Mammary microvascular endothelial cell (primary cell): ENCODE data around the gene PSMB3. TPM values are rescaled to one million over a fixed set of nuclear protein-coding genes. Genes with fewer than 3 reads are reported as not detected.

Source experiments
- total RNA-seq: library from RNA; depleted of rRNA; stranded (reverse); fragments of >200 nt; gene quantifications from 2 replicates; pipeline ENCODE4 v1.2.3, GENCODE V29; 2015

The PSMB3 gene
- 314 and 374 TPM in 2 replicates for total RNA-seq

DNA sequence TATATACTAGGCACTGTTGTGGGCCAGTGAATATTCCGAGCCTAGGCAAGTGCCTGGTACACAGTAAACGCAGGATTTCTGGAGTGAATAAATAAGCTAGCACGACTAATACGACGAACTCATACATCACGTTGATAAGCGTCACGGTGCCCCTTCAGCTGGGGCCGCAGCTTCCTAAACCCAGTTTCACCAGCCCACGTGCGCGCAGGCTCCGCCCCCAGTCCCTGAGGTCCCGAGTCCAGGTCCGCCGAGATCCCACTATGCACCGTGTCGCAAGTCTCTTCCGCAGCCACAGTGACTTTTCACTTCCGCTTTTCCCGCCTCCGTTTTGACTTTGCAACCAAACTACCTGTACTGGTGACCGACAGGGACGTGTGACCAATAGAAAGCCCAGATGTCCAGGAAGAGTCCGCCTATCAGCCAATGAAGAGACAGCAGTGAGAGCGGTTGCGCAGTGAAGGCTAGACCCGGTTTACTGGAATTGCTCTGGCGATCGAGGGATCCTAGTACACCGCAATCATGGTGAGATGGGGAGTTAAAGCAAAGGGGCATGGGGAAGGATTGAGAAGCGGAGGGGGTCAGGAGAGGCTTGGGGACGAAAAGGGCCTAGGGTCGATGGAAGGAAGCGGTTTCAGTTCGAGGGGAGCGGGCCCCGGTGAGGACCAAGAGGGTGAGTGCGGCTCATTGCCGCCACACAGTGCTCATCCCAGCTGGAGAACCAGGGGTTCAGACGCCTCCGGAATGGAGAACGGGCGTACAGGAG, at the start of gene PSMB3:
Gene PSMB3, plus strand, starts transcription at position 434 of the 763 bp plus-strand sequence. Its CDS starts 86 bp downstream, at position 520.

DNA sequence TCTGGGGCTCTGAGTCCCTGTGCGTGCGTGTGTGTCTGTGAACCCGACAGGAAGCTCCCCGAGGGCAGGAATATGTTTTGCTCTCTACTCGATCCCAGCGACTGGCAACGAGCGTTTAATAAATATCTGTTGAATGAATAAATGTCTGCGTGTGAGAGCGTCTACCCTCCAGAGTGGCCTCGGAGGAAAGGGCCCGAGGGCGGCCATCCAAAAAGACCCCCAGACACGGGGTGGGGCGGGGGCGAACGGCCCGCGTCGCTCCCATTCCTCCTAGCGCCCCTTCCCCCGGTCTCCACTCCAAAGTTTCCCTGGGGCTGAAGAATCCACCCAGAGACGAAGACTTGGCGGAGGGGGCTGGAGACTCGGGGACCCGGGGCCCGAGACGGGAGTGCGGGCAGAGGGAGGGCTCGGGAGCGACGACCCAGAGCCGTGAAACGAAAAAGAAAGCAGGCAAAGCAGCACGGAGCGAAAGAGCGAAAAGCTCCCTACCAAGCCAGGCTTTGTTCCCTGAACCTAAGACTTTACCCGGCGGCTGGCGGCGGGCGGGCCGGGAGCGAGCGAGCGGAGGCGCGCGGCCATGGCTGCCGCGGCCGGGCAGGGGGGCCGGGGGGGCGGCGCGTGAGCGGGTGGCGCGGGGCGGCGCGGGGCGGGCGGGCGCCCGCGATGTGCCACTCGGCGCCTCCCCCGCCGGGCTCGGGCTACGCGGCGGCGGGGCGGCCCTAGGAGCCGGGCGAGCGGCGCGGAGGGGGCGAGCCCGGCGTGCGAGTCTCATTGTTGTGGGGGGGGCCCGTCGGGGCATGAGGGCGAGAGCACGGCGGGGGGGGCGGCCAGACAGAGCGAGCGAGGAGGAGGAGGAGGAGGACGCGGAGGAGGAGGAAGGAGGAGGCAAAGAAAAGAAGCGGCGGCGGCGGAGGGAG, 47.7 kb upstream of the PSMB3 start, which contains the start of gene MLLT6:
Gene MLLT6, plus strand, starts transcription at position 668 of the 917 bp plus-strand sequence. CDS start 360 bp downstream, outside the sequence.

DNA sequence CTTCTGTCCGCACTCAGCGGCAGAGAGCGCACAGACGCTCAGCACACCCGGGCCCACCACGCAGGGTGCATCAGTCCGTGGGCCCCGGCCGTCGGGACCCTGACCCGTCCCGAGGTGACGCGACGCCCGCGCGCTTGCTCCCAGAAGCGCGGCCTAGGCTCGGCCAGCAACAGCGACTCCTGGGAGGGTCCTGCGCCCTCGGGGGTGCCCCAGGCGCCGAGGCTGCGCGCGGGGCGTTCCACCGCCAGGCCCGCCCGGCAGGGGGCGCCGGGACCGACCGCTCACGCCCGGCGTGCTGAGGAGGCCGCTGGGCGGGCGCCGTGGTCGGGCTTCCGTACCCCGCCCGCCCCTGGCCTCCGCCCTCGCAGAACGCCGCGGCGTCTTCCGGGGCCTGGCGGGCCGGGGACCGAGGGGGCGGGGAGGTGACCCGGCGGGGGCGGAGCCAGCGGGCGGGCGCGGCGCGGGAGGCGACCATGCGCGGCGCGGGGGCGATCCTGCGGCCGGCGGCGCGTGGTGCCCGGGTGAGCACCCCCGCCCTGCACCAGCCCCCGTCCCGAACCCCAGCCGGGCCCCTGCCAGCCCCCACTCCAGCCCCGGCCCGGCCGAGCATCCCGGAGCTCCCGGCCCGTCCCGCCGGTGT, 22.5 kb upstream of the PSMB3 start, which contains the start of gene CISD3:
Gene CISD3, plus strand, starts transcription at position 456 of the 640 bp plus-strand sequence. Its CDS starts 18 bp downstream, at position 474.

DNA sequence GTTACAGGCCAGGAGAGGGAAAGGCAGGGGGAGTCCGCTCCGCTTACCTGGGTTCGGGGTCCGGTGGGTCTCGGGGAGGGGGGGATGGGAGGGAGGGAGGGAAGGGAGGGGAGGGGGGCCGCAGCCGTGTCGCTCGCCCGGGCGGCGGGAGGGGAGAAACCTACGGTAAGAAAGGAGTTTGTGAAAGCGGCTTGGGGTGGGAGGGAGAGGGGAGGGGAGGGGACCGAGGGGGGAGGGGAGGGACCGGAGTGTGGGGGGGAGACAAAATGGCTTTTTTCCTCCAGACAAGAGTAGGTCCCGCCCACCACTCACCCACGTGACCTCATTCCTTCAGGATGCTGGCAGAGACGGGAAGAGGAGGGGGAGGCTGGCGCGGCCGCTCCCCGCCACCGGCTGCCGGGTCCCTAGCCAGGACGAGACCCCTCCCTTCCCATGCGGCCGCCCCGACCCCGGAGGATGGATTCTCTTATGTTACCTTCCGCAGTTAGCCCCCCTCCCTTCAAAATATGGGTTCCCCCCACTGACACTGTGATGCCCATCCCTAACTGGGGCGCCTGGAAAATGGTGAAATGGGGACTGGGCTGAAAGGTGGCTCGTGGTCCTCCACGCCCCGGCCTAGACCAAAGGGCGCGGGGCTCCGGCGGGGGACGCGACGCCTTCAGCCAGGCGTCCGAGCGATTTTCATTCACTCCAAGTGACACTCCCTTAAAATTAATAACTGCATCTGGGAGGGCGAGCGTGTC, 4.2 kb upstream of the PSMB3 start, which contains the start of gene PCGF2:
Gene PCGF2, minus strand, starts transcription at position 188 of the 743 bp plus-strand sequence. CDS start 7,934 bp downstream, outside the sequence.

GRCh38 chr17:38799501-38800236, 47.1 kb downstream of the PSMB3 start, which contains the start of gene PIP4K2B:
PIP4K2B (minus strand) TSS chr17:38799556; CDS start chr17:38799424, 132 bp downstream.

Other genes with a start within 250 kb of the PSMB3 start
- gene SRCIN1, start 146.8 kb upstream of the PSMB3 start, total RNA-seq: 0.80 TPM in 1 of 2 replicates, not detected in the other
- 1.4 and 2.1 TPM in 2 replicates for gene EPOP, start 77.8 kb upstream of the PSMB3 start, total RNA-seq
- gene MLLT6, start 47.5 kb upstream of the PSMB3 start, total RNA-seq: 15.7 and 16.5 TPM in 2 replicates
- gene CISD3, start 22.4 kb upstream of the PSMB3 start, total RNA-seq: 11.6 and 14.1 TPM in 2 replicates
- 9.7 and 14.5 TPM in 2 replicates for gene PCGF2, start 4.4 kb upstream of the PSMB3 start, total RNA-seq
- gene PIP4K2B, start 46.8 kb downstream of the PSMB3 start, total RNA-seq: 34.8 and 44.5 TPM in 2 replicates
- 7.6 and 10.5 TPM in 2 replicates for gene CWC25, start 72.6 kb downstream of the PSMB3 start, total RNA-seq
- gene RPL23, start 101.0 kb downstream of the PSMB3 start, total RNA-seq: 1,203 and 1,276 TPM in 2 replicates
- gene LASP1, start 117.3 kb downstream of the PSMB3 start, total RNA-seq: 259 and 281 TPM in 2 replicates
- 0.27 TPM in 1 of 2 replicates, not detected in the other for gene FBXO47, start 214.7 kb downstream of the PSMB3 start, total RNA-seq